ENCODE data around the gene GJA9.
"Not testable (repeated sequence)": the region's sequence is repeated elsewhere in the genome, so short reads cannot be mapped to it uniquely, and the experiment has no call there.

The GJA9 gene

GRCh38 chr1:38881487-38881886 lies at the start of gene GJA9:
Gene GJA9, minus strand, starts transcription at chr1:38881587. Its CDS starts 5,489 bp downstream, at chr1:38876098.
- DNase-seq (ENCODE audit: low read depth) = no peak

- DNase-seq (ENCODE audit: low read depth) = no peak
Measured at GRCh38 chr1:38929476-38929875, 48.1 kb upstream of the GJA9 start.

- no peak for DNase-seq (ENCODE audit: low read depth)
Measured at GRCh38 chr1:38929054-38929453, 47.7 kb upstream of the GJA9 start.

GRCh38 chr1:38926091-38926490 lies 44.7 kb upstream of the GJA9 start:
- no peak for DNase-seq (ENCODE audit: low read depth)

DNA sequence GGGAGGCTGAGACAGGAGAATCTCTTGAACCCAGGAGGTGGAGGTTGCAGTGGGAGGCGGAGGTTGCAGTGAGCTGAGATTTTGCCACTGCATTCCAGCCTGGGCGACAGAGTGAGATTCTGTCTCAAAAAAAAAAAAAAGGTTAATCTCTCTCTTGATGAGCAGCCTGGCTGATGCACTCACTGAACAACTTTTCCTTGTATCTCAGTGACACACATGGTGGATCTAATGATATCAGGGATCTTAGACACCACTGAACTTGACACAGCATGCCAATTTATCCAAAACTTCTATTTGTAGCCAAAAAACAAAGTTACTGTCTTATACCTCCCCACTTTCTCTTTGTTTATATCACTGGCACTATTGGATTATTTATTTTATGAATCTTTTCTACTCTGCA lies 44.0 kb upstream of the GJA9 start:
- no peak for DNase-seq (ENCODE audit: low read depth)

GRCh38 chr1:38923607-38924006 lies 42.2 kb upstream of the GJA9 start:
- DNase-seq (ENCODE audit: low read depth) = no peak

GRCh38 chr1:38919130-38919529 lies 37.7 kb upstream of the GJA9 start:
- no peak for DNase-seq (ENCODE audit: low read depth)

GRCh38 chr1:38918568-38918967 lies 37.2 kb upstream of the GJA9 start:
- DNase-seq (ENCODE audit: low read depth) = no peak

- DNase-seq (ENCODE audit: low read depth) = no peak
Measured at GRCh38 chr1:38917772-38918171, 36.4 kb upstream of the GJA9 start.

DNA sequence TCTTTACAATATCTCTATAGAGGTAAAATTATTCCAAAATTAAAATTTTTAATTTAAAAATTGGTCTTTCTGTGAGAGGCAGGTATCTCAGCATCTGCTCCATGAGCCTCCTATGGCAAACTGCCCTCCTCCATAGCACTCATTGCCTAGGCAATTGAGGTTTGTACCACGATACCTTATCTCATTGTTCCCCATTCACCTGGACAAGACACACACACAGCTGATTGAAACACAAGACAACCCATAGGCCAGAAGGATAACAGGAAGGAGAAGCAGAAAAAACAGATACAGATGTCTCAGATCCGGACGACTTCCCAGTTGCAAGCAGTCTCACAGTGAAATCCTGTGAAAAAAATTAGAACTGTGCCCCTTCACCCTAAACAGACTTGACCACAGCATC lies 36.0 kb upstream of the GJA9 start:
- DNase-seq (ENCODE audit: low read depth) = no peak

DNA sequence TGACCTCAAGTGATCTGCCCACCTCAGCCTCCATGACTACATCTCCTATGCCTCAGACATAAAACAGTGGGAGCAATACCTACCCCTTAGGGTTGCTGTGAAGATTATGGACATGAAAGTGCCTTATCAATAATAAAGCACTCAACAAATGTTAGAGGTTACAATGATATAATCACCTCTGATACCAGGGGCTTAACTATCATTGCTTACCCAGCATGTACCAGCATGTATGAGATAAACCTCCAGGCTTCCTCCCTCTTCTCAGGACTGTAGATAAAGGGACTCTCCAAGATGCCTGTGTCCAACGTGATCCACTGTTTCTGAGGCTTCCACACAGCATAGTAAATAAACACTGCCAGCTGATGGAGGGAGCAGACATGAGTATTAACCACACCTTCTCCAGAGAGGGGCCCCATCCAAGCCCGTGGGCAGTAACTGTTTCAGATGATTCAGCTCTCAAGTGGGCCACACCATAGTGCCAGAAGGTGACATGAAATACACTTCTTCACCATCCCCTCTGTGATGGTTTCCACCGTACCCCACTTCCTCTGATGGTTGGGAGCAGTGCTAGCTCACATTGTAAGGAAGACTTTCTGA lies 34.1 kb upstream of the GJA9 start:
- no peak for DNase-seq (ENCODE audit: low read depth)

DNA sequence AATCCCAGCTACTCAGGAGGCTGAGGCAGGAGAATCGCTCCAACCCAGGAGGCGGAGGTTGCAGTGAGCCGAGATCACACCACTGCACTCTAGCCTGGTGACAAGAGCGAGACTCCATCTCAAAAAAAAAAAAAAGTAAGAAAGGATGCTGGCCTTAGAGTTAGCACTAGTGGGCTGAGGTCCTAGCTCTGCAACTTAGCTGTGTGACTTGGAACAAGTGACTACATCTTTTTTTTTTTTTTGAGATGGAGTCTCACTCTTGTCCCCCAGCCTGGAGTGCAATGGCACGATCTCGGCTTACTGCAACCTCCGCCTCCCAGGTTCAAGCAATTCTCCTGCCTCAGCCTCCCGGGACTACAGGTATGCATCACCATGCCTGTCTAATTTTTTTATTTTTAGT lies 33.5 kb upstream of the GJA9 start:
- not testable (repeated sequence) for DNase-seq (ENCODE audit: low read depth)

DNA sequence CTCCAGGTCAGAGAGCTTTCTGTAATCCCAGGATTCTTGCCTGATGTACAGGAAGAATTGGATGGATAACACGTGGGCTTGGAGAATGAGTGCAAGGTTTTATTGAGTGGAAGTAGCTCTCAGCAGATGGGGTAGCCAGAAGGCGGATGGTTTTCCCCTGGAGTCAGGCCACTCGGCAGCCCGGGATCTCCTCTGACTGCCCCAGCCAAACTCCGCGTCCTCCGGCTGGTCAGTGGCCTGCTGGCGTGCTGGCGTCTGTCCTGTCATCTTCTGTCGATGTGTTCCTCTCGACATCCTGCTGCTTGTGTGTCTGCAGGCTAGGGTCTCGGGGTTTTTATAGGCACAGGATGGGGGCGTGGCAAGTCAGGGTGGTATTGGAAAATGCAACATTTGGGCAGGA lies 27.4 kb upstream of the GJA9 start:
- no peak for DNase-seq (ENCODE audit: low read depth)

GRCh38 chr1:38905985-38906384 lies 24.6 kb upstream of the GJA9 start:
- no peak for DNase-seq (ENCODE audit: low read depth)

- DNase-seq (ENCODE audit: low read depth) = no peak
Measured at GRCh38 chr1:38899560-38899959, 18.2 kb upstream of the GJA9 start.

GRCh38 chr1:38898653-38899230 lies 17.4 kb upstream of the GJA9 start:
- no peak for DNase-seq (ENCODE audit: low read depth)

GRCh38 chr1:38896169-38896568 lies 14.8 kb upstream of the GJA9 start:
- no peak for DNase-seq (ENCODE audit: low read depth)

DNA sequence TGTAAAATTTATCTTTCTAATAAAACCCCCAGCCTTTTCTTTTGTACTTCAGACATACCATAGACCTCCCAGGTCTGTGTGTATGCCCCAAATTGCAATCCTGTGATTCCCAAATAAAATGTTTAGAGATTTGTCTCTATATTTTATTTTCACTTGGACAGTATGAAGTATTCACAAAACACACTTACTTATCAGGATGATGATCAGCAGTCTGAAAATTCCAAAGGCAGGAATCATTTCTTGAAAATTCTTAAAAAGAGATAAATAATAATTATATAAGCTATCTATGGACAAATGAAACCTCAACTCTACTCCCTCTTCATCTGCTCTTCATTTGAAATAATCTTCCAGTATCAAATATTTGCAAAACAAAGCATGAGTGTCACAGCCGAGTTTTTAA lies 11.6 kb upstream of the GJA9 start:
- DNase-seq (ENCODE audit: low read depth) = no peak

DNA sequence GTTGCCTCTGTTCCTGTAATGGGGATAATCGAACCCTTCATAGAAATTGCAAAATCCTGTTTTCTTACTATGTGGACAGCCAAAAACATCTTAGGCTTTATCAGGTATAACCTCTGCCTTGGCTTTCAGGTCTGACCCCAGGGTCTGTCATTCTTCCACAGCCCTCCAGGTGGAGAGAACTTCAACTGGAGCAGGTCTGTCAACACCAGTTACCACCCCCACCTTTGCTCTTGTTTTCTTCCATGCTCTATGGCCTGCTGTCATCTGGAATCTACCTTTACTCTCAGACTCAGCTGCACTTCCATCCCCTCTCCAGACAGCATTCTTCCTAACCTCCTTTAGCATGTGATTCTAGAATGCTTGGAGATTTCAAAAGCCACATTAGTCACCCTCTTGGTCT lies 10.4 kb upstream of the GJA9 start:
- DNase-seq (ENCODE audit: low read depth) = no peak

DNA sequence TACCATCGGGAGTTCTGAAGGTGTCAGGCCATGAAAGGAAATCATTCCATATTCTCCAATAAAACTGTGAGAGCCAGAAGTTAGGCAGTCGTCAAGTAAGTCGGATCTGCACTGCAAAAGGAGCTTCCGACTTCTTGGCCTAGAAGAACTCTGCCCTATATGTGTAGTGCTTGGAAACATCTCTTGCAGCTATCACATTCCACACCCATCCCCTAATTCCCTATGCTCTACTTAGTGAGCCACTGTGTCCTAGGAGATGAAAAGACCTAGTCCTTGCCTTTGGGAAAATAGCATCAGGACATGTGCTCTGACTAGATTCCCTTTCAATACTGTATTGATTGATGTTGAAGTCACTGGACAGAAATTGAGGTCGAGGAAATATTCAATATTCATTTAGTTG lies 8.2 kb upstream of the GJA9 start:
- DNase-seq (ENCODE audit: low read depth) = no peak

- DNase-seq (ENCODE audit: low read depth) = no peak
Measured at GRCh38 chr1:38888423-38889333, 7.3 kb upstream of the GJA9 start.

GRCh38 chr1:38885092-38885491 lies 3.7 kb upstream of the GJA9 start:
- DNase-seq (ENCODE audit: low read depth) = no peak

- DNase-seq (ENCODE audit: low read depth) = no peak
Measured at GRCh38 chr1:38875811-38876210, 5.6 kb downstream of the GJA9 start.

Measured in activated T-helper 1 cell treated with Interleukin-2 at 50 U/mL for 16 hours (primary cell).